Activated CD8-positive, alpha-beta memory T cell treated with anti-CD3 and anti-CD28 coated beads for 36 hours (primary cell): Measurements from ENCODE around the gene ZNF462. TPM values are rescaled to one million over a fixed set of nuclear protein-coding genes. Genes with fewer than 3 reads are reported as not detected.

Experiments
- CTCF ChIA-PET: fragments of 350-600 bp; sonication (Branson Sonifier 250); formaldehyde crosslinking; loops from one replicate; lab custom pipeline; 2021; ENCODE audit warnings: antibody characterized with exemption; lab: Charles Lee
- POLR2A ChIA-PET: fragments of 350-600 bp; sonication (Branson Sonifier 250); formaldehyde crosslinking; loops from one replicate; lab custom pipeline; 2021; ENCODE audit warnings: antibody characterized with exemption; lab: Charles Lee
- total RNA-seq, 2 experiments: library from RNA; stranded (reverse); gene quantifications; one replicate each; pipeline ENCODE4 v1.2.3, GENCODE V29; 2021

Gene ZNF462
- total RNA-seq, 2 experiments from 2014 or later: 0.06 to 0.27 TPM

GRCh38 chr9:106862110-106862820, 701 bp upstream of the ZNF462 start:
- ChIA-PET POLR2A (no interaction called here), CTCF (no interaction called here)

GRCh38 chr9:106864373-106865143, 1.6 kb downstream of the ZNF462 start:
- ChIA-PET POLR2A (no interaction called here), CTCF (interaction anchor here (0.7 kb wide), 1 partner anchor 413 kb away, joined by 3 read pairs; no protein-coding TSS in a partner anchor)

GRCh38 chr9:106866243-106866642, 3.3 kb downstream of the ZNF462 start:
- POLR2A ChIA-PET: no interaction called here
- CTCF ChIA-PET: no interaction called here

GRCh38 chr9:106867286-106867685, 4.3 kb downstream of the ZNF462 start:
- ChIA-PET POLR2A (no interaction called here), CTCF (no interaction called here)

GRCh38 chr9:106868087-106868486, 5.1 kb downstream of the ZNF462 start:
- CTCF ChIA-PET: no interaction called here
- POLR2A ChIA-PET: no interaction called here

- CTCF ChIA-PET: no interaction called here
- POLR2A ChIA-PET: no interaction called here
Observed at GRCh38 chr9:106868565-106868964, 5.6 kb downstream of the ZNF462 start.

GRCh38 chr9:106869028-106869427, 6.1 kb downstream of the ZNF462 start:
- ChIA-PET CTCF (no interaction called here), POLR2A (no interaction called here)

- CTCF ChIA-PET: no interaction called here
- POLR2A ChIA-PET: no interaction called here
Observed at GRCh38 chr9:106869458-106869857, 6.5 kb downstream of the ZNF462 start.

GRCh38 chr9:106872641-106873040, 9.7 kb downstream of the ZNF462 start:
- ChIA-PET CTCF (no interaction called here), POLR2A (no interaction called here)

GRCh38 chr9:106874031-106874430, 11.1 kb downstream of the ZNF462 start:
- CTCF ChIA-PET: no interaction called here
- POLR2A ChIA-PET: no interaction called here

GRCh38 chr9:106874652-106875051, 11.7 kb downstream of the ZNF462 start:
- ChIA-PET POLR2A (no interaction called here), CTCF (no interaction called here)

GRCh38 chr9:106875529-106875928, 12.6 kb downstream of the ZNF462 start:
- POLR2A ChIA-PET: no interaction called here
- CTCF ChIA-PET: interaction anchor here (1.5 kb wide), 1 partner anchor 38 kb away, joined by 3 read pairs; no protein-coding TSS in a partner anchor

GRCh38 chr9:106877345-106877744, 14.4 kb downstream of the ZNF462 start:
- ChIA-PET POLR2A (no interaction called here), CTCF (no interaction called here)

- ChIA-PET POLR2A (no interaction called here), CTCF (no interaction called here)
Observed at GRCh38 chr9:106878081-106878837, 15.3 kb downstream of the ZNF462 start.

- POLR2A ChIA-PET: no interaction called here
Observed at GRCh38 chr9:106878934-106879333, 16.0 kb downstream of the ZNF462 start.

GRCh38 chr9:106879439-106879882, 16.5 kb downstream of the ZNF462 start:
- CTCF ChIA-PET: no interaction called here
- POLR2A ChIA-PET: no interaction called here

More at GRCh38 chr9:106878934-106879333, 16.0 kb downstream of the ZNF462 start:
- CTCF ChIA-PET: no interaction called here

- ChIA-PET POLR2A (no interaction called here), CTCF (no interaction called here)
Observed at GRCh38 chr9:106880081-106880480, 17.1 kb downstream of the ZNF462 start.

- ChIA-PET POLR2A (no interaction called here), CTCF (no interaction called here)
Observed at GRCh38 chr9:106880863-106881262, 17.9 kb downstream of the ZNF462 start.

- CTCF ChIA-PET: no interaction called here
- POLR2A ChIA-PET: no interaction called here
Observed at GRCh38 chr9:106883030-106883429, 20.1 kb downstream of the ZNF462 start.

- POLR2A ChIA-PET: no interaction called here
- CTCF ChIA-PET: no interaction called here
Observed at GRCh38 chr9:106883626-106884190, 20.7 kb downstream of the ZNF462 start.
